Keratinocyte (primary cell): Measurements from ENCODE around the gene STAG1. TPM values are rescaled to one million over a fixed set of nuclear protein-coding genes. Genes with fewer than 3 reads are reported as not detected.
"Not testable (repeated sequence)": the region's sequence is repeated elsewhere in the genome, so short reads cannot be mapped to it uniquely, and the experiment has no call there.

Source experiments
- DNase-seq: peaks from one replicate; pipeline ENCODE4 v3.0.0-alpha.2; 2011; ENCODE audit warnings: low read depth, missing footprints, low spot score
- FAIRE-seq: peaks from 2 replicates; lab custom pipeline; 2011; peaks lifted over from hg19 to GRCh38; lab: Jason Lieb, UNC
- H2AFZ ChIP-seq: 2 replicates; pipeline ENCODE4 v1.6.0; 2012; ENCODE audit warnings: low read length, control low read depth, inconsistent platforms; ENCODE audit not compliant: control insufficient read depth
- H3K27ac ChIP-seq: 2 replicates; pipeline ENCODE4 v1.5.1; 2011; ENCODE audit warnings: low read length; ENCODE audit not compliant: control insufficient read depth, insufficient read depth
- H3K27me3 ChIP-seq: 3 replicates; pipeline ENCODE4 v1.6.0; 2011; ENCODE audit warnings: low read length; ENCODE audit not compliant: control insufficient read depth, insufficient read depth; ENCODE audit errors: extremely low read depth
- H3K36me3 ChIP-seq, 2 experiments: 2 replicates in 1 of 2; 3 replicates in 1 of 2; pipeline ENCODE4 v1.5.1; 2011; ENCODE audit warnings: low read length in 2 of 2, mild to moderate bottlenecking in 1 of 2; ENCODE audit not compliant: control insufficient read depth in 2 of 2, insufficient read depth in 2 of 2; ENCODE audit errors: extremely low read depth in 1 of 2
- H3K4me1 ChIP-seq: 3 replicates; pipeline ENCODE4 v1.5.1; 2011; ENCODE audit warnings: low read length; ENCODE audit not compliant: control insufficient read depth, insufficient read depth; ENCODE audit errors: extremely low read depth
- H3K4me2 ChIP-seq: 3 replicates; pipeline ENCODE4 v1.6.0; 2011; ENCODE audit warnings: low read depth, low read length; ENCODE audit not compliant: control insufficient read depth, insufficient read depth; ENCODE audit errors: extremely low read depth
- H3K4me3 ChIP-seq, 3 experiments: fragments of 200-600 bp in 1 of 3; sonication (generic) in 1 of 3; 2 replicates in 2 of 3; 3 replicates in 1 of 3; pipeline ENCODE4 v1.5.1; 2011 to 2016; ENCODE audit warnings: low read length in 3 of 3, mild to moderate bottlenecking in 3 of 3, control low read depth in 2 of 3, inconsistent platforms in 1 of 3, low read depth in 1 of 3, mixed read lengths in 1 of 3, mixed run types in 1 of 3, moderate library complexity in 1 of 3; ENCODE audit not compliant: control insufficient read depth in 2 of 3, insufficient read depth in 2 of 3; ENCODE audit errors: extremely low read depth in 1 of 3
- H3K79me2 ChIP-seq: 2 replicates; pipeline ENCODE4 v1.6.0; 2012; ENCODE audit warnings: low read length; ENCODE audit not compliant: control insufficient read depth, insufficient read depth
- H3K9ac ChIP-seq: 3 replicates; pipeline ENCODE4 v1.6.0; 2011; ENCODE audit warnings: low read length; ENCODE audit not compliant: control insufficient read depth, insufficient read depth; ENCODE audit errors: extremely low read depth
- H3K9me1 ChIP-seq: 3 replicates; pipeline ENCODE4 v1.6.0; 2011; ENCODE audit warnings: low read length; ENCODE audit not compliant: control insufficient read depth, insufficient read depth; ENCODE audit errors: extremely low read depth
- H3K9me3 ChIP-seq: 2 replicates; pipeline ENCODE4 v1.5.1; 2012; ENCODE audit warnings: low read depth, low read length; ENCODE audit not compliant: control insufficient read depth
- H4K20me1 ChIP-seq: 3 replicates; pipeline ENCODE4 v1.6.0; 2011; ENCODE audit warnings: low read length; ENCODE audit not compliant: control insufficient read depth, insufficient read depth; ENCODE audit errors: extremely low read depth
- EZH2 ChIP-seq: IDR thresholded peaks from one replicate; pipeline ENCODE4 v1.6.1; 2012; ENCODE audit warnings: inconsistent platforms, mild to moderate bottlenecking, low read length, moderate library complexity
- dilution Hi-C: fragments of 300-500 bp; cut with MboI; formaldehyde crosslinking; loops from one replicate; pipeline ENCODE4 v1.7.0; 2020; ENCODE audit warnings: low sequenced_read_pairs; ENCODE audit not compliant: extremely low pct_ligation_motif_present
- polyA plus RNA-seq, 5 experiments: library from polyadenylated mRNA; depleted of rRNA in 3 of 5; stranded (reverse) in 3 of 5; stranded (forward) in 1 of 5; unstranded in 1 of 5; fragments of >200 nt; gene quantifications; 1 replicate in 1 of 5; 2 replicates in 3 of 5; 3 replicates in 1 of 5; pipeline versions ENCODE4 v1.2.1 to v1.2.3, GENCODE V29; 2011 to 2012; ENCODE audit warnings: missing spikeins in 2 of 5, low read depth in 1 of 5, low replicate concordance in 1 of 5
- TF ChIP-seq, protein P1 (sequence below), 3 experiments: IDR thresholded peaks in 1 of 3; conservative IDR thresholded peaks in 1 of 3; optimal IDR thresholded peaks in 1 of 3; 2 replicates in 2 of 3; 3 replicates in 1 of 3; pipeline versions ENCODE3 to v1.5.1; 2011; ENCODE audit warnings: low read length in 3 of 3, mild to moderate bottlenecking in 3 of 3, moderate library complexity in 2 of 3, control low read depth in 1 of 3, inconsistent platforms in 1 of 3; ENCODE audit not compliant: insufficient read depth in 2 of 3; ENCODE audit errors: extremely low read depth in 1 of 3

Gene STAG1
- polyA plus RNA-seq, 1 donor (not counting 4 experiments of a cell fraction or from before 2014, with no cell fraction given), result 11.8 TPM

DNA sequence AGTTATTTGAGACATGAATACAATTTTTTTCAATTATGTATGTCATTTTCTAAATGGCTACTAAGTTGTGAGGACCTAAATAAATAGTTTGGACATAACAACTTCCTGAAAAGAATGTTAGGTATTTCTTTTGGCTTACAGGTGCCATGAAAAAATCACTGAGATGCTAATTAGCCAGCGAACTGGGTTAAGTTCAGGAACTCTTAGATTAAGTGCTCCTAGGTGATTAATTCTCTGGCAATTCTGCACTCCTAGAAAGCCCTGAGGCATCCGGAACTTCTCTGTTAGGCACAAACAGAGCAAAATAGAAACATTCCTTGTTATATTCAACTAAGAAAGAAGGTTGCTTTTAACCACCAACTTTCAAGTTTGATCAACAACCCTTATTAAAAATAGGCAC is 192.3 kb downstream of the STAG1 start:
- Histone ChIP-seq H3K4me3 (no peak overlapping the region), H3K4me1 (peaks cover 18% of the 10 kb centered on the region), H3K9me3 (no peaks in the 10 kb centered on the region), H3K36me3 (no peaks in the 10 kb centered on the region), H4K20me1 (no peaks in the 10 kb centered on the region), H3K9ac (no peak overlapping the region), H3K9me1 (no peaks in the 10 kb centered on the region), H3K27ac (no peak overlapping the region), H2AFZ (no peak overlapping the region), H3K79me2 (no peaks in the 10 kb centered on the region), H3K4me2 (peak overlapping the region; percentile 42), H3K27me3 (no peaks in the 10 kb centered on the region)
- dilution Hi-C loops, result no loop called here
- no peak for TF ChIP-seq EZH2
- TF ChIP-seq, protein P1, sequence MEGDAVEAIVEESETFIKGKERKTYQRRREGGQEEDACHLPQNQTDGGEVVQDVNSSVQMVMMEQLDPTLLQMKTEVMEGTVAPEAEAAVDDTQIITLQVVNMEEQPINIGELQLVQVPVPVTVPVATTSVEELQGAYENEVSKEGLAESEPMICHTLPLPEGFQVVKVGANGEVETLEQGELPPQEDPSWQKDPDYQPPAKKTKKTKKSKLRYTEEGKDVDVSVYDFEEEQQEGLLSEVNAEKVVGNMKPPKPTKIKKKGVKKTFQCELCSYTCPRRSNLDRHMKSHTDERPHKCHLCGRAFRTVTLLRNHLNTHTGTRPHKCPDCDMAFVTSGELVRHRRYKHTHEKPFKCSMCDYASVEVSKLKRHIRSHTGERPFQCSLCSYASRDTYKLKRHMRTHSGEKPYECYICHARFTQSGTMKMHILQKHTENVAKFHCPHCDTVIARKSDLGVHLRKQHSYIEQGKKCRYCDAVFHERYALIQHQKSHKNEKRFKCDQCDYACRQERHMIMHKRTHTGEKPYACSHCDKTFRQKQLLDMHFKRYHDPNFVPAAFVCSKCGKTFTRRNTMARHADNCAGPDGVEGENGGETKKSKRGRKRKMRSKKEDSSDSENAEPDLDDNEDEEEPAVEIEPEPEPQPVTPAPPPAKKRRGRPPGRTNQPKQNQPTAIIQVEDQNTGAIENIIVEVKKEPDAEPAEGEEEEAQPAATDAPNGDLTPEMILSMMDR (optimal IDR thresholded peaks at IDR 0.05 in 1 of 3, IDR thresholded peaks at IDR 0.05 in 1 of 3, conservative IDR thresholded peaks at IDR 0.05 in 1 of 3; ENCODE audit: extremely low read depth in 1 of 3, insufficient read depth in 2 of 3, low read length in 3 of 3), result no peak
- peak; percentile 71 for FAIRE-seq
- no peak for DNase-seq

DNA sequence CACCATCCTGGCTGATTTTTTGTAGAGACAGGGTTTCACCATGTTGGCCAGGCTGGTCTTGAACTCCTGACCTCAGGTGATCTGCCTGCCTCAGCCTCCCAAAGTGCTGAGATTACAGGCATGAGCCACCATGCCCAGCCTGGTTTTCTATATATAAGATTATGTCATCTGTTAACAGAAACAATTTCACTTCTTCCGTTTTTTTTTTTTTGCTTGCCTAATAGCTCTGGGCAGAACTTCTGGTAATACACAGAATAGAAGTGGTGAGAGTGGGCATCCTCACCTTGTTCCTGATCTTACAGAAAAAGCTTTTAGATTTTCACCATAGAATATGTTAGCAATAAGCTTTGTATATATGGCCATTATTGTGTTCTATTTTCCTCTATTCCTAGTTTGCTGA is 202.7 kb downstream of the STAG1 start:
- H3K36me3 ChIP-seq, FAIRE-seq, DNase-seq, H3K9me1 ChIP-seq, H3K9ac ChIP-seq, H3K4me2 ChIP-seq, H2AFZ ChIP-seq, H3K79me2 ChIP-seq, H3K4me3 ChIP-seq, H3K27ac ChIP-seq, H3K4me1 ChIP-seq, H3K9me3 ChIP-seq, H3K27me3 ChIP-seq, dilution Hi-C loops, H4K20me1 ChIP-seq: not testable (repeated sequence)

DNA sequence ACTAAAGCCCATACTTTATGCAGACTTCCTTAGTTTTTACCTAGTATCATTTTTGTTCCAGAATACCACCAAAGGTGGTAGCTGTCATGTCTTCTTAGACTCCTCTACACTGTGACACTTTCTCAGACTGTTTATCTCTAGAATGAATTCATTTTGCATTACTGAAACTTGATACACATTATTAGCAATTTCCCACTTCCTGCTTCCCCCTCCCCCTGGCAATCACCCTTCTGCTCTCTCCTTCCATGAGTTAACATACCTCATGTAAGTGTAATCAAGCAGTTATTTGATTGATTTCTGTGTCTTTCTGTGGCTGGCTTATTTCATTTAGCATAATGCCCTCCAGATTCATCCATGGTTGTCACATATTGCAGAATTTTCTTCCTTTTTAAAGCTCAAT is 204.9 kb downstream of the STAG1 start:
- no peak overlapping the region for H3K4me3 ChIP-seq
- DNase-seq (no peak), FAIRE-seq (peak; percentile 57)
- no peaks in the 10 kb centered on the region for H3K36me3 ChIP-seq
- H3K27ac ChIP-seq, result no peak overlapping the region
- dilution Hi-C loops, result no loop called here
- H2AFZ ChIP-seq, result no peak overlapping the region
- no peak overlapping the region for H3K4me2 ChIP-seq
- no peaks in the 10 kb centered on the region for H3K79me2 ChIP-seq
- H3K9me3 ChIP-seq, result no peaks in the 10 kb centered on the region
- peaks cover 9% of the 10 kb centered on the region for H3K4me1 ChIP-seq
- no peak overlapping the region for H3K9ac ChIP-seq
- H3K9me1 ChIP-seq, result no peaks in the 10 kb centered on the region
- no peaks in the 10 kb centered on the region for H4K20me1 ChIP-seq
- H3K27me3 ChIP-seq, result no peaks in the 10 kb centered on the region
- TF ChIP-seq EZH2, result no peak
- TF ChIP-seq, protein P1 (optimal IDR thresholded peaks at IDR 0.05 in 1 of 3, IDR thresholded peaks at IDR 0.05 in 1 of 3, conservative IDR thresholded peaks at IDR 0.05 in 1 of 3; ENCODE audit: extremely low read depth in 1 of 3, insufficient read depth in 2 of 3, low read length in 3 of 3), result no peak
